H9 (cell line): Measurements from ENCODE around the gene COL18A1. TPM values are rescaled to one million over a fixed set of nuclear protein-coding genes. Genes with fewer than 3 reads are reported as not detected.

Source experiments
- DNase-seq: peaks from one replicate; pipeline ENCODE4 v3.0.0-alpha.2; 2017
- H2AFZ ChIP-seq: one replicate; pipeline ENCODE4 v1.6.1; 2013; ENCODE audit warnings: mild to moderate bottlenecking, low read length, control low read depth, moderate library complexity
- H2AK5ac ChIP-seq: 2 replicates; pipeline ENCODE4 v1.6.1; 2013; ENCODE audit warnings: low read length, control low read depth, mixed read lengths; ENCODE audit not compliant: insufficient read length
- H2BK120ac ChIP-seq: one replicate; pipeline ENCODE4 v1.6.1; 2013; ENCODE audit warnings: low read depth, mild to moderate bottlenecking, low read length, control low read depth, inconsistent platforms; ENCODE audit not compliant: poor library complexity, severe bottlenecking
- H2BK12ac ChIP-seq: 2 replicates; pipeline ENCODE4 v1.6.1; 2013; ENCODE audit warnings: low read length, control low read depth, mixed read lengths, low read depth; ENCODE audit not compliant: insufficient read length
- H2BK15ac ChIP-seq: 2 replicates; pipeline ENCODE4 v1.6.1; 2013; ENCODE audit warnings: low read depth, low read length, control low read depth
- H2BK20ac ChIP-seq: one replicate; pipeline ENCODE4 v1.6.1; 2013; ENCODE audit warnings: low read depth, mild to moderate bottlenecking, low read length, control low read depth, inconsistent platforms; ENCODE audit not compliant: poor library complexity, severe bottlenecking
- H2BK5ac ChIP-seq: 2 replicates; pipeline ENCODE4 v1.6.1; 2013; ENCODE audit warnings: low read length, control low read depth, mixed read lengths; ENCODE audit not compliant: insufficient read length
- H3K14ac ChIP-seq: 2 replicates; pipeline ENCODE4 v1.6.1; 2013; ENCODE audit warnings: low read length, control low read depth; ENCODE audit not compliant: insufficient read depth
- H3K18ac ChIP-seq: 2 replicates; pipeline ENCODE4 v1.6.1; 2013; ENCODE audit warnings: low read depth, mild to moderate bottlenecking, mixed read lengths, low read length, control low read depth; ENCODE audit not compliant: insufficient read length
- H3K23ac ChIP-seq: 2 replicates; pipeline ENCODE4 v1.6.1; 2013; ENCODE audit warnings: low read length, control low read depth, mixed read lengths, low read depth; ENCODE audit not compliant: insufficient read length
- H3K23me2 ChIP-seq: 2 replicates; pipeline ENCODE4 v1.6.1; 2013; ENCODE audit warnings: low read depth, mild to moderate bottlenecking, mixed read lengths, low read length, control low read depth; ENCODE audit not compliant: insufficient read length, poor library complexity, severe bottlenecking
- H3K27ac ChIP-seq: 2 replicates; pipeline ENCODE4 v1.5.1; 2013; ENCODE audit warnings: low read length, control low read depth, mixed read lengths, low read depth; ENCODE audit not compliant: insufficient read length
- H3K27me3 ChIP-seq: 2 replicates; pipeline ENCODE4 v1.6.1; 2013; ENCODE audit warnings: low read length, control low read depth, inconsistent platforms; ENCODE audit not compliant: insufficient read depth
- H3K4ac ChIP-seq: 2 replicates; pipeline ENCODE4 v1.6.1; 2013; ENCODE audit warnings: low read depth, mild to moderate bottlenecking, control low read depth, inconsistent platforms, low read length, moderate library complexity
- H3K4me1 ChIP-seq: 2 replicates; pipeline ENCODE4 v1.6.1; 2013; ENCODE audit warnings: low read length, control low read depth, inconsistent platforms; ENCODE audit not compliant: insufficient read depth
- H3K4me2 ChIP-seq: 2 replicates; pipeline ENCODE4 v1.6.1; 2013; ENCODE audit warnings: low read length, control low read depth, mixed read lengths; ENCODE audit not compliant: insufficient read length, insufficient read depth
- H3K56ac ChIP-seq: 2 replicates; pipeline ENCODE4 v1.6.1; 2013; ENCODE audit warnings: low read depth, mild to moderate bottlenecking, mixed read lengths, low read length, control low read depth; ENCODE audit not compliant: insufficient read length
- H3K79me1 ChIP-seq: 2 replicates; pipeline ENCODE4 v1.6.1; 2013; ENCODE audit warnings: low read depth, mild to moderate bottlenecking, moderate library complexity, low read length, control low read depth, inconsistent platforms; ENCODE audit not compliant: insufficient read depth, poor library complexity, severe bottlenecking
- H3K79me2 ChIP-seq: 2 replicates; pipeline ENCODE4 v1.6.1; 2013; ENCODE audit warnings: low read length, control low read depth, inconsistent platforms; ENCODE audit not compliant: insufficient read depth
- H3K9ac ChIP-seq: 2 replicates; pipeline ENCODE4 v1.6.1; 2013; ENCODE audit warnings: low read length, control low read depth, mixed read lengths; ENCODE audit not compliant: insufficient read length; ENCODE audit errors: extremely low read depth
- H3K9me3 ChIP-seq: one replicate; pipeline ENCODE4 v1.6.1; 2013; ENCODE audit warnings: low read depth, low read length, inconsistent platforms; ENCODE audit not compliant: control insufficient read depth
- H3T11ph ChIP-seq: one replicate; pipeline ENCODE4 v1.6.1; 2013; ENCODE audit warnings: mild to moderate bottlenecking, low read length, control low read depth, inconsistent platforms
- H4K20me1 ChIP-seq: one replicate; pipeline ENCODE4 v1.6.1; 2013; ENCODE audit not compliant: control insufficient read depth, insufficient read length, insufficient read depth
- H4K5ac ChIP-seq: 2 replicates; pipeline ENCODE4 v1.6.1; 2013; ENCODE audit warnings: low read depth, mild to moderate bottlenecking, mixed read lengths, low read length, control low read depth; ENCODE audit not compliant: insufficient read length
- H4K8ac ChIP-seq: replicated peaks from 2 replicates; pipeline ENCODE4 v1.6.1; 2013; ENCODE audit warnings: low read length, control low read depth, mixed read lengths, low read depth; ENCODE audit not compliant: insufficient read length
- H4K91ac ChIP-seq: 2 replicates; pipeline ENCODE4 v1.6.1; 2013; ENCODE audit warnings: low read depth, mild to moderate bottlenecking, moderate library complexity, mixed read lengths, low read length, control low read depth; ENCODE audit not compliant: insufficient read length
- H3K27ac Mint-ChIP-seq, 3 experiments: 2 replicates in 2 of 3; 3 replicates in 1 of 3; pipeline ENCODE4 v1.8.0; 2020 to 2021; ENCODE audit warnings: mixed read lengths in 3 of 3, mild to moderate bottlenecking in 1 of 3, moderate library complexity in 1 of 3
- H3K27me3 Mint-ChIP-seq: 2 replicates; pipeline ENCODE4 v1.8.0; 2021; ENCODE audit warnings: low read depth, mild to moderate bottlenecking, moderate library complexity, mixed read lengths
- H3K36me3 Mint-ChIP-seq, 3 experiments: 2 replicates in 2 of 3; 3 replicates in 1 of 3; pipeline ENCODE4 v1.8.0; 2020 to 2021; ENCODE audit warnings: low read depth in 3 of 3, mixed read lengths in 3 of 3; ENCODE audit not compliant: insufficient read depth in 1 of 3
- H3K4me1 Mint-ChIP-seq, 2 experiments: 2 replicates each; pipeline ENCODE4 v1.8.0; 2020; ENCODE audit warnings: mixed read lengths in 2 of 2
- H3K4me3 Mint-ChIP-seq, 2 experiments: 2 replicates in 1 of 2; 3 replicates in 1 of 2; pipeline ENCODE4 v1.8.0; 2020 to 2021; ENCODE audit warnings: mild to moderate bottlenecking in 2 of 2, mixed read lengths in 2 of 2, moderate library complexity in 1 of 2
- H3K9me3 Mint-ChIP-seq, 2 experiments: 2 replicates in 1 of 2; 3 replicates in 1 of 2; pipeline ENCODE4 v1.8.0; 2020; ENCODE audit warnings: mild to moderate bottlenecking in 2 of 2, mixed read lengths in 2 of 2, moderate library complexity in 1 of 2
- CTCF ChIP-seq: fragments of 200-600 bp; sonication (generic); conservative IDR thresholded peaks from 3 replicates; pipeline ENCODE4 v1.8.0; 2021; ENCODE audit warnings: antibody characterized with exemption, mild to moderate bottlenecking
- WGBS: extraction: QIAGEN DNeasy Blood & Tissue Kit; methylation state at CpG from one replicate; pipeline ENCODE4 v1.1.7; 2013; ENCODE audit warnings: missing lambda C conversion rate, low lambda C conversion rate, mixed read lengths; ENCODE audit not compliant: insufficient read length; ENCODE audit errors: extremely low coverage; 5-methylcytosine and 5-hydroxymethylcytosine counted together
- total RNA-seq: library from RNA; stranded (reverse); gene quantifications from 2 replicates; pipeline ENCODE4 v1.2.1, GENCODE V29; 2021

The COL18A1 gene
- total RNA-seq, 1 experiment from 2014 or later, result 232 TPM

GRCh38 chr21:45558044-45558721, 153.2 kb downstream of the COL18A1 start:
- no peak for DNase-seq
- WGBS, result no CpG with 5 or more reads among the region's 26 CpGs
- Histone ChIP-seq H3K14ac (no peak overlapping the region), H3K4ac (no peak overlapping the region), H3K4me2 (no peak overlapping the region), H3T11ph (no peak overlapping the region), H2AK5ac (no peak overlapping the region), H2BK120ac (no peak overlapping the region), H3K27me3 (no peaks in the 10 kb centered on the region), H2BK20ac (no peak overlapping the region), H2AFZ (no peak overlapping the region), H4K5ac (no peak overlapping the region), H3K18ac (no peak overlapping the region), H2BK15ac (no peak overlapping the region), H3K56ac (no peak overlapping the region), H3K23ac (no peak overlapping the region), H3K27ac (no peak overlapping the region), H4K91ac (no peak overlapping the region), H3K79me1 (no peaks in the 10 kb centered on the region), H3K79me2 (no peaks in the 10 kb centered on the region), H3K9ac (no peak overlapping the region), H3K9me3 (no peaks in the 10 kb centered on the region), H3K4me1 (no peaks in the 10 kb centered on the region; the same call in 1 of the 2 replicates), H3K23me2 (no peaks in the 10 kb centered on the region), H2BK12ac (no peak overlapping the region), H4K8ac (no peak overlapping the region), H4K20me1 (no peaks in the 10 kb centered on the region), H2BK5ac (no peak overlapping the region)
- no peak for TF ChIP-seq CTCF
- peaks cover 18 to 19% of the 10 kb centered on the region in 2 experiments for H3K4me1 Mint-ChIP-seq
- no peak overlapping the region for H3K4me3 Mint-ChIP-seq
- H3K9me3 Mint-ChIP-seq, result no peaks in the 10 kb centered on the region
- peaks cover 24% of the 10 kb centered on the region for H3K27me3 Mint-ChIP-seq
- no peaks in the 10 kb centered on the region for H3K36me3 Mint-ChIP-seq
- H3K27ac Mint-ChIP-seq, result no peak overlapping the region
